Measurements from ENCODE around the gene IL1R2. TPM values are rescaled to one million over a fixed set of nuclear protein-coding genes. Genes with fewer than 3 reads are reported as not detected.
"Not testable (repeated sequence)": the region's sequence is repeated elsewhere in the genome, so short reads cannot be mapped to it uniquely, and the experiment has no call there.

Gene IL1R2
- total RNA-seq, 2 donors from 2014 or later: 0.73 TPM; not detected in 1

DNA sequence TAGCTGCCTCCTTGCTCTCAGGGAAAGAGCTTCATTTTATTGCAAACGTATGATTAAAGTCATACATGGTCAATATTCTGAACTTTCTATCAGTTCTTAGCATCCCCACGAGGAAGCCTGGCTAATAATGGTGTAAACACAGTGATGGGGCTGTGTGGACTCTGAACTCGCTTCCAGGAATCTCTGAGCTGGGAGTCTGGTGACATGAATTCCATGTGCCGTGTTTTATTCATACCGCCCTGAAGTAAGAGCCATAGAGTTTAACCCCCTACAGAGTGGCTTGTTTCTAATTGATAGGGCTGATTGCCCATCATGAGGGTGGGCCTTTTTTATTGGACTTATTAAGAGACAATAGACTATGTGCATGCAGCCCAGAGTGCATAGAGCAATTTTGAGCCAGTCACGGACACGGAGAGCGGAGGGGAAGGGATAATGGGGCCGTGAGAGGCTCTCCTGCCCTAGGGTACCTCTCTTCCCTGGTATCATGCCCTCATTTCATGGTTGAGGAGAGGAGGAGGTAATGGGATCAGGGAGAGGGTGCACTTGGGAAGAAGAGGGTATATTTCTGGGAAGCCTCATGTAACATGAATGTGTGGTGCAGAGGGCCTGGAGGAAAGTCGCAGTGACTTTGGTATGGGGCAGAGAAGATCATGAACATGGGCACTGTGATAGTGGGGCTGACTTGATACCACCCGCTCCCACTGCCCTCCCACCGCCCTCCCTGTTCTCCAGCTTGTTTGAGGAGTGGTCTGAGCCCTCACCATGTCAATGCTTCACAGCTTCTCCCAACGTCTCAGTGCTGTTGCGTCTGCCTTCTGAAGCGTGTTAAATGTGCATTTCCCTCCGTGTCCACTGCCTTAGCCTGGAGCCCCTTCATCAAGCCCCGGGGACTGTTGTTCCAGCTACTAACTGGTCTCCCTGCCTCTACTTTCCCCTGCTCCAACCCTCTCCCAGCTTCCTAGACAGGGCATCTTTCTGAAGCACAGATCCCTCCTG, 73.2 kb downstream of the IL1R2 start:
- Histone ChIP-seq H3K9ac (ENCODE audit: extremely low read depth, low read length, poor library complexity, severe bottlenecking) (no peak overlapping the region), H3K27ac (ENCODE audit: low read depth, low read length) (no peak overlapping the region)
- 89 to 90% methylated on average over 13 to 17 of the region's 17 CpGs for WGBS, 2 experiments (ENCODE audit: insufficient coverage in 1 of 2, insufficient read length in 1 of 2)

GRCh38 chr2:102065675-102066252, 74.0 kb downstream of the IL1R2 start:
- H3K4me3 Mint-ChIP-seq: no peak overlapping the region
- H3K27ac ChIP-seq (ENCODE audit: low read depth, low read length): no peak overlapping the region
- no peak overlapping the region for H3K9ac ChIP-seq (ENCODE audit: extremely low read depth, low read length, poor library complexity, severe bottlenecking)

More for the DNA sequence above, 73.2 kb downstream of the IL1R2 start:
- TF ChIP-seq, protein P1, sequence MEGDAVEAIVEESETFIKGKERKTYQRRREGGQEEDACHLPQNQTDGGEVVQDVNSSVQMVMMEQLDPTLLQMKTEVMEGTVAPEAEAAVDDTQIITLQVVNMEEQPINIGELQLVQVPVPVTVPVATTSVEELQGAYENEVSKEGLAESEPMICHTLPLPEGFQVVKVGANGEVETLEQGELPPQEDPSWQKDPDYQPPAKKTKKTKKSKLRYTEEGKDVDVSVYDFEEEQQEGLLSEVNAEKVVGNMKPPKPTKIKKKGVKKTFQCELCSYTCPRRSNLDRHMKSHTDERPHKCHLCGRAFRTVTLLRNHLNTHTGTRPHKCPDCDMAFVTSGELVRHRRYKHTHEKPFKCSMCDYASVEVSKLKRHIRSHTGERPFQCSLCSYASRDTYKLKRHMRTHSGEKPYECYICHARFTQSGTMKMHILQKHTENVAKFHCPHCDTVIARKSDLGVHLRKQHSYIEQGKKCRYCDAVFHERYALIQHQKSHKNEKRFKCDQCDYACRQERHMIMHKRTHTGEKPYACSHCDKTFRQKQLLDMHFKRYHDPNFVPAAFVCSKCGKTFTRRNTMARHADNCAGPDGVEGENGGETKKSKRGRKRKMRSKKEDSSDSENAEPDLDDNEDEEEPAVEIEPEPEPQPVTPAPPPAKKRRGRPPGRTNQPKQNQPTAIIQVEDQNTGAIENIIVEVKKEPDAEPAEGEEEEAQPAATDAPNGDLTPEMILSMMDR (conservative IDR thresholded peaks at IDR 0.05): no peak
- no peak for DNase-seq
- no peaks in the 10 kb centered on the region for H3K27me3 ChIP-seq (ENCODE audit: control insufficient read depth, insufficient read depth, low read length, poor library complexity, severe bottlenecking)
- H3K36me3 ChIP-seq (ENCODE audit: control insufficient read depth, insufficient read depth, low read length): no peaks in the 10 kb centered on the region
- H3K9me3 ChIP-seq (ENCODE audit: control insufficient read depth, low read length): no peaks in the 10 kb centered on the region
- Mint-ChIP-seq H3K27ac (no peak overlapping the region), H3K4me1 (peaks cover 13% of the 10 kb centered on the region), H3K4me3 (no peak overlapping the region), H3K36me3 (ENCODE audit: low read depth) (no peaks in the 10 kb centered on the region), H3K9me3 (no peaks in the 10 kb centered on the region), H3K27me3 (ENCODE audit: insufficient read depth) (no peaks in the 10 kb centered on the region)
- no peaks in the 10 kb centered on the region for H3K4me1 ChIP-seq (ENCODE audit: control insufficient read depth, insufficient read depth, low read length)
- no peak overlapping the region for H3K4me3 ChIP-seq (ENCODE audit: low read length)

GRCh38 chr2:102066554-102066953, 74.8 kb downstream of the IL1R2 start:
- H3K4me3 ChIP-seq (ENCODE audit: low read length): no peak overlapping the region
- WGBS, 2 experiments (ENCODE audit: insufficient coverage in 1 of 2, insufficient read length in 1 of 2): 92 to 98% methylated on average over 6 of the region's 6 CpGs
- no peak overlapping the region for H3K27ac Mint-ChIP-seq
- no peak for DNase-seq
- H3K27me3 ChIP-seq (ENCODE audit: control insufficient read depth, insufficient read depth, low read length, poor library complexity, severe bottlenecking): no peaks in the 10 kb centered on the region
- H3K9me3 Mint-ChIP-seq: no peaks in the 10 kb centered on the region
- no peaks in the 10 kb centered on the region for H3K36me3 ChIP-seq (ENCODE audit: control insufficient read depth, insufficient read depth, low read length)
- H3K4me1 ChIP-seq (ENCODE audit: control insufficient read depth, insufficient read depth, low read length): no peaks in the 10 kb centered on the region
- H3K9ac ChIP-seq (ENCODE audit: extremely low read depth, low read length, poor library complexity, severe bottlenecking): no peak overlapping the region
- no peak overlapping the region for H3K27ac ChIP-seq (ENCODE audit: low read depth, low read length)
- TF ChIP-seq, protein P1 (conservative IDR thresholded peaks at IDR 0.05): no peak
- no peaks in the 10 kb centered on the region for H3K9me3 ChIP-seq (ENCODE audit: control insufficient read depth, low read length)
- no peaks in the 10 kb centered on the region for H3K27me3 Mint-ChIP-seq (ENCODE audit: insufficient read depth)
- no peaks in the 10 kb centered on the region for H3K36me3 Mint-ChIP-seq (ENCODE audit: low read depth)
- H3K4me3 Mint-ChIP-seq: no peak overlapping the region
- peaks cover 14% of the 10 kb centered on the region for H3K4me1 Mint-ChIP-seq

More at GRCh38 chr2:102065675-102066252, 74.0 kb downstream of the IL1R2 start:
- no peaks in the 10 kb centered on the region for H3K27me3 Mint-ChIP-seq (ENCODE audit: insufficient read depth)
- Histone ChIP-seq H3K9me3 (ENCODE audit: control insufficient read depth, low read length) (no peaks in the 10 kb centered on the region), H3K36me3 (ENCODE audit: control insufficient read depth, insufficient read depth, low read length) (no peaks in the 10 kb centered on the region), H3K4me1 (ENCODE audit: control insufficient read depth, insufficient read depth, low read length) (no peaks in the 10 kb centered on the region), H3K27me3 (ENCODE audit: control insufficient read depth, insufficient read depth, low read length, poor library complexity, severe bottlenecking) (no peaks in the 10 kb centered on the region), H3K4me3 (ENCODE audit: low read length) (no peak overlapping the region)
- H3K27ac Mint-ChIP-seq: no peak overlapping the region
- WGBS, 2 experiments (ENCODE audit: insufficient coverage in 1 of 2, insufficient read length in 1 of 2): 90 to 92% methylated on average over 5 to 12 of the region's 12 CpGs
- no peak for DNase-seq
- H3K9me3 Mint-ChIP-seq: no peaks in the 10 kb centered on the region
- TF ChIP-seq, protein P1 (conservative IDR thresholded peaks at IDR 0.05): no peak
- peaks cover 14% of the 10 kb centered on the region for H3K4me1 Mint-ChIP-seq
- no peaks in the 10 kb centered on the region for H3K36me3 Mint-ChIP-seq (ENCODE audit: low read depth)

DNA sequence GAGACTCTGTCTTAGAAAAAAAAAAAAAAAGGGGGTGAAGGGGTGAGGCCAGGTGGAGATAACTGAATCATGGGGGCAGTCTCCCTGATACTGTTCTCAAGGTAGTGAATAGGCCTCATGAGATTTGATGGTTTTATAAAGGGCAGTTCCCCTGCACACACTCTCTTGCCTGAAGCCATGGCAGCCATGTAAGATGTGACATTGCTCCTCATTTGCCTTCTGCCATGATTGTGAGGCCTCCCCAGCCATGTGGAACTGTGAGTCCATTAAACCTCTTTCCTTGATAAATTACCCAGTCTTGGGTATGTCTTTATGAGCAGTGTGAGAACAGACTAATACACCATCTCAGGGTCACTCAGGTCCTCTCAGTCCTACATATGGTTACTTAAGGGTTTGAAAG, 76.4 kb downstream of the IL1R2 start:
- H3K36me3 Mint-ChIP-seq (ENCODE audit: low read depth); H3K27ac ChIP-seq (ENCODE audit: low read depth, low read length); H3K9me3 Mint-ChIP-seq; H3K4me3 Mint-ChIP-seq; H3K9me3 ChIP-seq (ENCODE audit: control insufficient read depth, low read length); H3K9ac ChIP-seq (ENCODE audit: extremely low read depth, low read length, poor library complexity, severe bottlenecking); H3K27me3 ChIP-seq (ENCODE audit: control insufficient read depth, insufficient read depth, low read length, poor library complexity, severe bottlenecking); DNase-seq; H3K4me3 ChIP-seq (ENCODE audit: low read length); H3K36me3 ChIP-seq (ENCODE audit: control insufficient read depth, insufficient read depth, low read length); H3K27me3 Mint-ChIP-seq (ENCODE audit: insufficient read depth); H3K27ac Mint-ChIP-seq; H3K4me1 ChIP-seq (ENCODE audit: control insufficient read depth, insufficient read depth, low read length): not testable (repeated sequence)
- peaks cover 14% of the 10 kb centered on the region for H3K4me1 Mint-ChIP-seq

Data from endodermal cell (in vitro differentiated cells).